GM12875 (cell line): ENCODE data around the gene HGFAC.

ENCODE experiments used
- H3K4me3 ChIP-seq: one replicate; pipeline ENCODE4 v1.5.1; 2011; ENCODE audit warnings: low read depth, low read length, control low read depth
- CTCF ChIP-seq: IDR thresholded peaks from 2 replicates; pipeline ENCODE4 v1.5.1; 2011; ENCODE audit warnings: low read depth, mild to moderate bottlenecking, control low read depth, inconsistent platforms, low read length, moderate library complexity, borderline replicate concordance; ENCODE audit not compliant: insufficient read depth

Gene HGFAC

GRCh38 chr4:3444351-3445110 lies 2.8 kb downstream of the HGFAC start:
- TF ChIP-seq CTCF = no peak
- H3K4me3 ChIP-seq = no peak overlapping the region

DNA sequence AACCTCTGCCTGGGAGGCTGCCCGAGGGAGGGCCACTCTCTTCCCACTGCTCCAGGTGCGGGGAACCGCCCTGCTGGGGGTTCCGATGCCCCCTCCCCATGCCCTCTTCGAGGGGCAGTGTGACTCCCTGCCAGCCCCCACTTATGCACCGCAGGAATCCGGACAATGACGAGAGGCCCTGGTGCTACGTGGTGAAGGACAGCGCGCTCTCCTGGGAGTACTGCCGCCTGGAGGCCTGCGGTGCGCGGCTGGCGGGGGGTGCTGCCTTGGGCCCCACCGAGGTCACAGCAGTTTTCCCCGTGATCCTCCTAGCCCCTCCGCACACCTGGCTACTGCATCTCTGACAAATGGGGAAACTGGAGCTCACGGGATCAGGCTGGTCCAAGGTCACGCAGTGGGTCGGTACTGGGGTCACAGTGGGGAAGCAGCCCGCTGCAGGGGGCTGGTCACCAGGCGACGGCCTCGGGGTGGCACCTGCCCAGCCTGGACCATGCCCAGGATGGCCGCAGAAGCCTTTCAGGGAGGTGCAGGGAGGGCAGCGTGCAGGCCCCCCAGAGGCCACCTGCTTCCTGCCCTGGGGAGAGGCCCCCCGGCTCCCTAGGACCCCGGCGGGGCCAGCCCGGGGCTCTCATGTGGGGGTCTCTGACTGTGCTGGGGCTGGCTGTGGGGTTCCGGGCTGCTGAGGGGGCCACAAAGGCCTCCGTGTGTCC lies 3.5 kb downstream of the HGFAC start:
- no peak overlapping the region for H3K4me3 ChIP-seq
- TF ChIP-seq CTCF = no peak

DNA sequence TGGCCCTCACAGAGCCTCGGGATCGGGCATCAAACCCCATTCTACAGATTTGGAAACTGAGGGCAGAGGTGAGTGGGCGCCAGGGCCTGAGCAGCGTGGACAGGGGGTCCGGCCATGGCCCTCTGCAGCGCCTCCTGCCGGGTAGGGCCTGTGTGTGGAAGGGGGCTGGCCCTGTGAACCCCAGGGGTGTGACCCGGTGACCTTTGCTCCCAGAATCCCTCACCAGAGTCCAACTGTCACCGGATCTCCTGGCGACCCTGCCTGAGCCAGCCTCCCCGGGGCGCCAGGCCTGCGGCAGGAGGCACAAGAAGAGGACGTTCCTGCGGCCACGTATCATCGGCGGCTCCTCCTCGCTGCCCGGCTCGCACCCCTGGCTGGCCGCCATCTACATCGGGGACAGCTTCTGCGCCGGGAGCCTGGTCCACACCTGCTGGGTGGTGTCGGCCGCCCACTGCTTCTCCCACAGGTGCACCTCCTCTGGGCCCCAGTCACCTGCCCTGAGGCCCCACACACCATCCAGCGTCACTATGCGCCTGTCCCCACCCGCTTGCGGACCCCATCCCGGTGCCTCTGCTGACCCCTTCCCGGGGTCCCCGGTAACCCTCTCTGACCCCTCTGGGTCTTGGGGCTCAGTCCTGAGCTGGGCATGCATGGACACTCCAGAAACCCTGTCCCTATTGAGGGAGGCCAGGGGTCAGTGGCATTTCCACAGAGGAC lies 4.2 kb downstream of the HGFAC start:
- no peak for TF ChIP-seq CTCF
- H3K4me3 ChIP-seq = no peak overlapping the region

DNA sequence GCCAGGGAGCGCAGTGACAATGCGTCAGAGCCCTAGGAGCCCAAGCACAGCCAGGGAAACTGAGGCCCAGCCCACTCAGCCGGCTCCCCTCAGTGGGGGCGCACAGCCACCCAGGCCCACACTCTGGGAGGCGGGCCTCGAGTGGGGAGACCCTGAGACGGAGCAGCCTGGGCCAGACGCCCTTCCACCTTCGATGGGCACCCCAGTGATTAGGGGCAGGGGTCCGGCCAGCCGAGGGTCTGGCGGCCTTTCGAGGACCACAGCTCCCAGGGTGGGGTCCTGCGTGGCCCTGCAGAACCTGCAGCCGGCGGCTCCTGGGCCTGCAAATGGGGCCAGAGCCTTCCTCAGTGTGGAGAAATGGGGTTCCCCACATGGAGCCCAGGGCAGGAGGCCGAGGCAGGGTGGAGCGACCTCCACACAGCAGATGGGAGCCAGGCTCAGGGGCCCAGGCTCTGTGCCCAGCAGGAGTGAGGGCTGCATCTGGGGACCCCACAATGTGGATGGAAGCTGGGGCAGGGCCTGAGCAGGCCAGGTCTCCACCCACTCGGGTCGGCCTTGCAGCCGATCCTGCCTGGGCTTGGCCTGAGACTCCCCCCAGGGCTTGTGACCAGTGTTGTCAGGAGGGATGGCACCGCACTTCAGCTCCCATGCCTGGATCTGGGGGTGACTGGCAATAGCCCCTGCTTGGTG lies 5.0 kb downstream of the HGFAC start:
- TF ChIP-seq CTCF = no peak
- H3K4me3 ChIP-seq = no peak overlapping the region

DNA sequence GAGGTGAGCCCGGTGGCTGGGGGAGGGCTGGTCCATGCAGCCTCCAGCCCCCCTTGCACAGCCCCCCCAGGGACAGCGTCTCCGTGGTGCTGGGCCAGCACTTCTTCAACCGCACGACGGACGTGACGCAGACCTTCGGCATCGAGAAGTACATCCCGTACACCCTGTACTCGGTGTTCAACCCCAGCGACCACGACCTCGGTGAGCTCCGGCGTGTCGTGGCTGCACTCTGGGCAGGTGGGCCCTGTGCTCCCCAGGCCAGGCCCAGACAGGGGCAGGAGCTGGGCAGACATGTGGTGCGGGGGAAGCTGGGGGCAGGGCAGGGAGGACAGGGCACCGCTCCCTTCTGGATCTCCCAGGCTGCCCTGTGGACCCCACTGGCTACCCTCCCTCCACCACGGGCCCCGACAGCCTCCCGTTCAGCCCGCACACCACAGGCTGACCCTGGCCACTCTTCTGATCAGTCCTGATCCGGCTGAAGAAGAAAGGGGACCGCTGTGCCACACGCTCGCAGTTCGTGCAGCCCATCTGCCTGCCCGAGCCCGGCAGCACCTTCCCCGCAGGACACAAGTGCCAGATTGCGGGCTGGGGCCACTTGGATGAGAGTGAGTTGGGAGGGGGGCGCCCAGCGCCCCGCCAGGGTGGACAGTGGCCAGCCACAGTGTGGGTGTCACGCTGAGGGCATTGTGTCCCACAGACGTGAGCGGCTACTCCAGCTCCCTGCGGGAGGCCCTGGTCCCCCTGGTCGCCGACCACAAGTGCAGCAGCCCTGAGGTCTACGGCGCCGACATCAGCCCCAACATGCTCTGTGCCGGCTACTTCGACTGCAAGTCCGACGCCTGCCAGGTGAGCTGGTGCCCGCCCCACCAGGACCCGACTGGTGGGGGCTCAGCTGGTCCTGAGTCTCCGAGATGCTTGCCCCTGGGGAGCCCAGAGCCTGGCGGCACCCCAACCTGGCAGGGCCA lies 5.9 kb downstream of the HGFAC start:
- TF ChIP-seq CTCF = no peak
- no peak overlapping the region for H3K4me3 ChIP-seq

- no peak overlapping the region for H3K4me3 ChIP-seq
- TF ChIP-seq CTCF = no peak
Observed at GRCh38 chr4:3449047-3449573, 7.3 kb downstream of the HGFAC start.
